ENCODE measurements around the gene PRLR.

- no peak for TF ChIP-seq EZH2 (IDR thresholded peaks at IDR 0.05; ENCODE audit: borderline replicate concordance, insufficient read depth, low read length, poor library complexity, severe bottlenecking)
- TF ChIP-seq, protein P1, sequence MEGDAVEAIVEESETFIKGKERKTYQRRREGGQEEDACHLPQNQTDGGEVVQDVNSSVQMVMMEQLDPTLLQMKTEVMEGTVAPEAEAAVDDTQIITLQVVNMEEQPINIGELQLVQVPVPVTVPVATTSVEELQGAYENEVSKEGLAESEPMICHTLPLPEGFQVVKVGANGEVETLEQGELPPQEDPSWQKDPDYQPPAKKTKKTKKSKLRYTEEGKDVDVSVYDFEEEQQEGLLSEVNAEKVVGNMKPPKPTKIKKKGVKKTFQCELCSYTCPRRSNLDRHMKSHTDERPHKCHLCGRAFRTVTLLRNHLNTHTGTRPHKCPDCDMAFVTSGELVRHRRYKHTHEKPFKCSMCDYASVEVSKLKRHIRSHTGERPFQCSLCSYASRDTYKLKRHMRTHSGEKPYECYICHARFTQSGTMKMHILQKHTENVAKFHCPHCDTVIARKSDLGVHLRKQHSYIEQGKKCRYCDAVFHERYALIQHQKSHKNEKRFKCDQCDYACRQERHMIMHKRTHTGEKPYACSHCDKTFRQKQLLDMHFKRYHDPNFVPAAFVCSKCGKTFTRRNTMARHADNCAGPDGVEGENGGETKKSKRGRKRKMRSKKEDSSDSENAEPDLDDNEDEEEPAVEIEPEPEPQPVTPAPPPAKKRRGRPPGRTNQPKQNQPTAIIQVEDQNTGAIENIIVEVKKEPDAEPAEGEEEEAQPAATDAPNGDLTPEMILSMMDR (IDR thresholded peaks at IDR 0.05; ENCODE audit: poor library complexity, severe bottlenecking): peak; percentile 42
- no peak for TF ChIP-seq TAF1 (IDR thresholded peaks at IDR 0.05; ENCODE audit: low read depth)
- TF ChIP-seq EP300 (conservative IDR thresholded peaks at IDR 0.05; ENCODE audit: poor library complexity, severe bottlenecking): no peak
- no peak for TF ChIP-seq POLR2AphosphoS5 (IDR thresholded peaks at IDR 0.05)
These were observed 227.0 kb downstream of the PRLR start for GRCh38 chr5:35003018-35003957.

All from neural cell (in vitro differentiated cells).